ENCODE results near the gene FAM222A.

The FAM222A gene

DNA sequence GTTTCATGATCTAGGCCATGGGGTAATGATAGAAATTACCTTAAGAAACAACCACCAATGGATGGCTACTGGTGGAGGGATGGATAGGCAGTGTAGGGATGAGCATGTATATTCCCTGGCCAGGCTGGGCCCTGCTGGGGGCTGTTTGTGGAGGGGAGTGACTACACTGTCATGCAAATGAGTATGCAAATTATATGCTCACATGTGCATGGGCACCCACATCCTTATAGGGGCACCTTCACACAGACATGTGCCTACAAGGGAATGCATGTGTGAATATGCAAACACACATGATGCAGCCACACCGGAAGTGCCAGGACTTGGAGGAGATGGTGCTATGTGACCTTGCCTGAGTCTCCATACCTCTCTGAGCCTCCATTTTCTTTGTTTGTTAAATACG lies 39.7 kb upstream of the FAM222A start:
- no peak for DNase-seq (ENCODE audit: low spot score)
- in situ Hi-C loops (cut with MboI; ENCODE audit: low pct_unique_long_range_greater_than_20kb, low sequenced_read_pairs, unreplicated experiment): no loop called here
- TF ChIP-seq, protein P1, sequence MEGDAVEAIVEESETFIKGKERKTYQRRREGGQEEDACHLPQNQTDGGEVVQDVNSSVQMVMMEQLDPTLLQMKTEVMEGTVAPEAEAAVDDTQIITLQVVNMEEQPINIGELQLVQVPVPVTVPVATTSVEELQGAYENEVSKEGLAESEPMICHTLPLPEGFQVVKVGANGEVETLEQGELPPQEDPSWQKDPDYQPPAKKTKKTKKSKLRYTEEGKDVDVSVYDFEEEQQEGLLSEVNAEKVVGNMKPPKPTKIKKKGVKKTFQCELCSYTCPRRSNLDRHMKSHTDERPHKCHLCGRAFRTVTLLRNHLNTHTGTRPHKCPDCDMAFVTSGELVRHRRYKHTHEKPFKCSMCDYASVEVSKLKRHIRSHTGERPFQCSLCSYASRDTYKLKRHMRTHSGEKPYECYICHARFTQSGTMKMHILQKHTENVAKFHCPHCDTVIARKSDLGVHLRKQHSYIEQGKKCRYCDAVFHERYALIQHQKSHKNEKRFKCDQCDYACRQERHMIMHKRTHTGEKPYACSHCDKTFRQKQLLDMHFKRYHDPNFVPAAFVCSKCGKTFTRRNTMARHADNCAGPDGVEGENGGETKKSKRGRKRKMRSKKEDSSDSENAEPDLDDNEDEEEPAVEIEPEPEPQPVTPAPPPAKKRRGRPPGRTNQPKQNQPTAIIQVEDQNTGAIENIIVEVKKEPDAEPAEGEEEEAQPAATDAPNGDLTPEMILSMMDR (IDR thresholded peaks at IDR 0.05; ENCODE audit: extremely low read depth, insufficient read depth, missing control alignments): no peak

DNA sequence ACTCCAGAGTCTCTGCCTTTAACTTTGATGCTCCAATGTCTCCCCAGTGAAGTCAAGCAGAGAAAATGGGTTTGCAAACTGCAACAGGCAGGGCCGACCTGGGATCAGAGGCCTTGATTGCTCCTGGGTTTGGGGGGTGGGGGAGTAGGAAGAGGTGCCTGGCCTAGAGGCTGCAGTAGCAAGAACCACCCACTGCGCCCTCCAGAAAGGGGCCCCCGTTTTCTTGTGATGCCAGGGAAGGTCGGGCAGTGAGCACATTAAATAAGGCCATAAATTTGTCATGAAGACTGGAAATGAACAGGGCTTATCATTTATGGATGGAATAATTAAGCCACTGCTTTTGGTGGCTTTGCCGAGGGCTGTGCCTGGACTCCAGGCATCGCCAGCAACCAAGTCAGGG lies 38.2 kb upstream of the FAM222A start:
- TF ChIP-seq, protein P1 (IDR thresholded peaks at IDR 0.05; ENCODE audit: extremely low read depth, insufficient read depth, missing control alignments): no peak
- no peak for DNase-seq (ENCODE audit: low spot score)
- in situ Hi-C loops (cut with MboI; ENCODE audit: low pct_unique_long_range_greater_than_20kb, low sequenced_read_pairs, unreplicated experiment): no loop called here

DNA sequence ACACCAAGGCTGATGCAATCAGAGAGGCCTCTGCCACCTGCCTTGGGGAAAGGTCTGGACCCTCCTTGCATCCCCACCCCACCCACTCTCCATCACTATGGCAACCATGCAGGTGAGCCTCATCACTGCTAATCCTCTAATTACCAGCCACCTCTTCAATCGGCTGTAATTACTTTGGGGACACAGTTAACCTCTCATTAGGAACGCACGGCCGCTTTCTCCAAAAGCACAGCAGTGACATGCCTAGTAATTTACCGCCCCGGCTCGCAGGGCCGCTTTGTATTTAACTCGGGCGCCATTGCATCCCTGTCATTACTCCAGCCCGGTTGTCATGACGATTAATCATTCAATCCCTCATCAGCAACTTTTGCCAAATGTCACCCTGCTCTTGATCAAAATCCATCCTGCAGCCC lies 36.3 kb upstream of the FAM222A start:
- TF ChIP-seq, protein P1 (IDR thresholded peaks at IDR 0.05; ENCODE audit: extremely low read depth, insufficient read depth, missing control alignments): no peak
- in situ Hi-C loops (cut with MboI; ENCODE audit: low pct_unique_long_range_greater_than_20kb, low sequenced_read_pairs, unreplicated experiment): no loop called here
- DNase-seq (ENCODE audit: low spot score): no peak

DNA sequence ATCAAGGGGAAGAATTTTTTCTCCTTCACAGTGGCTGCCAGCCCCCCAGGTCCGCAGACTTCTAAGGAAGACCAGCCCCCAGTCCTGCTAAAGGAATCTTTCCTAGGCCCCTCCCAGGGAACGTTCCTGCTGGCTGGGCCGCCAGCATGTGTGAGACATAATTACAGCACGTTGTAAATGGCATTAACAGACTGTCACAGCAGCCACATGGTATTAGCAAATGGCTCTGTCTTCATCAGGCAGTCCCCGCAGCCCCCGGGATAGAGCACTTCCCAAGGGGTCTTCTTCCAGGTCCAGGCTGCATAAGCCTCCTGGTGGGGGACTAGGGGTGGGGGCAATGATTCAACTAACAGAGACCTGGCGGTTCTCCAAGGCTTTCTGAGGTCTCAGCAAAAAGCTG lies 34.9 kb upstream of the FAM222A start:
- DNase-seq (ENCODE audit: low spot score): no peak
- TF ChIP-seq, protein P1 (IDR thresholded peaks at IDR 0.05; ENCODE audit: extremely low read depth, insufficient read depth, missing control alignments): no peak
- in situ Hi-C loops (cut with MboI; ENCODE audit: low pct_unique_long_range_greater_than_20kb, low sequenced_read_pairs, unreplicated experiment): no loop called here

DNA sequence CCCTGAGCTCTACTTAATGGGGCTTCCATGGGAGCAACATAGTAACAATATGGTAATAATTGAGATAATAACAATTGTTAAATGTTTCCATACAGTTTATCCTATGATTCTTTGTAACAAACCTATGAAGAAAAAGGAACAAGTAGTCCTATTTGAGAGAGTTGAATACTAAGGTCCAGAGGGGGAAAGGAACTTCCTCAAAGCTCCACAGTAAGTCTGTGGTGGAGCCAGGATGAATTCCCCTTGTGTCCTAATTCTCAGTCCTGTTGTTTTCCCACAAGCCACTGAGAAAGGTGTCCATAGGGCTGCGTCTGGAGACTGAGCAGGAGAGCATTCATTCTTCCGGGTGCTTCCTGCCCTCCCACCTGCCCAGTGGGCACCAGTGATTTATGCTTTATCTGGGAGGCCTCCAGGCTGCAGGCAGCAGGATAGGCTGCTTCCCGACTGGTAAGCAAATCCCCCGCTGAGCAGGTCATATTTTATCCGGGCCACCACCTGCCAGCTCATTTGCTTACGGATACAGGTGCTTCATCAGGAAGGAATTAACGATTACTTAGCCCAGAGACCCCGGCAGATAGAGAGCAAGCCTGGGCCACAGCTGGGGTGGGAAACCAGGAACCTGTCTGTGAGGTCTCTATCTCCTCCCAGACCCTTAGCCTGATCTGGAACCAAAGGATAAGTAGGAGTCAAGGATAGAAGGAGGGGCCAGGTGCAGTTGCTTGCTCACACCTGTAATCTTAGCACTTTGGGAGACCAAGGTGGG lies 33.9 kb upstream of the FAM222A start:
- no peak for DNase-seq (ENCODE audit: low spot score)
- in situ Hi-C loops (cut with MboI; ENCODE audit: low pct_unique_long_range_greater_than_20kb, low sequenced_read_pairs, unreplicated experiment): no loop called here
- TF ChIP-seq, protein P1 (IDR thresholded peaks at IDR 0.05; ENCODE audit: extremely low read depth, insufficient read depth, missing control alignments): no peak

DNA sequence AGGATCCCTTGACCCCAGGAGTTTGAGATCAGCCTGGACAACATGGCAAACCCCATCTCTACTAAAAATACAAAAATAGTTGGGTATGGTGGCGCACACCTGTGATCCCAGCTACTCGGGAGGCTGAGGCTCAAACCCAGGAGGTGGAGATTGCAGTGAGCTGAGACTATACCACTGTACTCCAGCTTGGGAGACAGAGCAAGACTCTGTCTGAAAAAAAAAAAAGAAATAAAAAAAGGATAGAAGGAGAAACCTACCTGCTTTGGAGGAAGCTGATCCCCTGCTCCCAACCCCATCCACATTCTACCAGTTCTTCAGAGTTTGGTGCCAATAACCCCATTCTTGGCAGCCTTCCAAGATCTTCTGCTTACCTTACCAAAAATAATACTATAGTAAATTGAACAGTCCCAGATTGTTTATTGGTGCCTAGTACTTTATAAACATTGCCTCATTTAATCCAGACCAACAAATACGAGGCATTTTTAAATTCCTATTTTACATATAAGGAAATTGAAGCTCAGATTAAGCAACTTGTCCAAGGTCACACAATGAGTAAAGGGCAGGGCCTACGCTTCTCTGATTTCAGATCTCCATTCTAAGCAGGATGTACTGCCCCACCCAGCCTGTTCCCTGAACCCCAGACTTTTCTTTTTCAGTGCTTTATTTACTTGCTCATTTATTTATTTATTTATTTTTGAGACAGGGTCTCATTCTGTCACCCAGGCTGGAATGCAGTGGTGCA lies 33.2 kb upstream of the FAM222A start:
- TF ChIP-seq, protein P1 (IDR thresholded peaks at IDR 0.05; ENCODE audit: extremely low read depth, insufficient read depth, missing control alignments): no peak
- in situ Hi-C loops (cut with MboI; ENCODE audit: low pct_unique_long_range_greater_than_20kb, low sequenced_read_pairs, unreplicated experiment): no loop called here
- no peak for DNase-seq (ENCODE audit: low spot score)

Measured in GM13977 (cell line).